MM.1S (cell line): ENCODE data around the gene PRKCZ.

Experiments
- CTCF ChIP-seq: fragments of 300-600 bp; sonication (generic); IDR thresholded peaks from 2 replicates; pipeline ENCODE4 v1.5.1; 2016; ENCODE audit warnings: antibody characterized with exemption, low read length, mixed read lengths
- EZH2 ChIP-seq: fragments of 300-600 bp; sonication (generic); optimal IDR thresholded peaks from 2 replicates; pipeline ENCODE3; 2017; ENCODE audit warnings: low read depth, mild to moderate bottlenecking, antibody characterized with exemption, low read length, mixed read lengths
- EZH2phosphoT487 ChIP-seq: fragments of 300-600 bp; sonication (generic); IDR thresholded peaks from 2 replicates; pipeline ENCODE4 v1.6.1; 2018; ENCODE audit warnings: antibody characterized with exemption, low read length

GRCh38 chr1:2041887-2042286, 8.3 kb upstream of the PRKCZ start:
- TF ChIP-seq CTCF (no peak), EZH2 (no peak), EZH2phosphoT487 (no peak)
